Heart right ventricle (tissue), 16 donors: ENCODE measurements around the gene FRAT1. TPM values are rescaled to one million over a fixed set of nuclear protein-coding genes. Genes with fewer than 3 reads are reported as not detected.

Source experiments
- ATAC-seq, 8 donors: fragments of 200-7000 bp; cut with Tn5 transposase; one replicate each; pipeline ENCODE4 v1.9.1; 2020; ENCODE audit warnings: mild to moderate bottlenecking in 8 of 8, moderate library complexity in 8 of 8, moderate number of reproducible peaks in 1 of 8
- DNase-seq, 2 donors: peaks; one replicate each; pipeline ENCODE4 v3.0.0-alpha.2; 2020
- H3K27ac ChIP-seq, 10 donors: fragments of 200-600 bp; sonication (generic) in 2 of 10; one replicate each; pipeline versions ENCODE4 v1.5.0 to v1.8.0; 2020 to 2022; ENCODE audit warnings: mild to moderate bottlenecking in 3 of 10
- H3K27me3 ChIP-seq, 7 donors: fragments of 200-600 bp; one replicate each; pipeline ENCODE4 v1.8.0; 2021 to 2022; ENCODE audit warnings: mild to moderate bottlenecking in 2 of 7
- H3K36me3 ChIP-seq, 9 donors: fragments of 200-600 bp; sonication (generic) in 1 of 9; one replicate each; pipeline versions ENCODE4 v1.5.0 to v1.8.0; 2020 to 2022; ENCODE audit warnings: mild to moderate bottlenecking in 2 of 9
- H3K4me1 ChIP-seq, 9 donors: fragments of 200-600 bp; sonication (generic) in 1 of 9; one replicate each; pipeline versions ENCODE4 v1.5.0 to v1.8.0; 2020 to 2022; ENCODE audit warnings: mild to moderate bottlenecking in 4 of 9
- H3K4me3 ChIP-seq, 10 donors: fragments of 200-600 bp; sonication (generic) in 2 of 10; one replicate each; pipeline versions ENCODE4 v1.5.0 to v1.8.0; 2020 to 2022; ENCODE audit warnings: mild to moderate bottlenecking in 7 of 10, moderate library complexity in 2 of 10
- H3K9me3 ChIP-seq, 11 donors: fragments of 200-600 bp in 10 of 11; sonication (generic) in 2 of 11; one replicate each; pipeline versions ENCODE4 v1.5.0 to v1.8.0; 2013 to 2022; ENCODE audit warnings: mild to moderate bottlenecking in 2 of 11, control low read depth in 1 of 11, moderate library complexity in 1 of 11
- CTCF ChIP-seq, 9 donors: fragments of 200-600 bp; sonication (generic) in 2 of 9; IDR thresholded peaks; one replicate each; pipeline versions ENCODE4 v1.5.0 to v1.8.0; 2021 to 2022; ENCODE audit warnings: antibody characterized with exemption in 9 of 9, mild to moderate bottlenecking in 5 of 9, moderate library complexity in 1 of 9
- WGBS, 2 donors: extraction: QIAGEN DNeasy Blood & Tissue Kit; methylation state at CpG; one replicate each; pipeline ENCODE4 v1.1.7; 2013; ENCODE audit warnings: inconsistent platforms in 1 of 2; 5-methylcytosine and 5-hydroxymethylcytosine counted together
- intact Hi-C, 10 donors: fragments of 100-400 bp; cut with DNase I; formaldehyde crosslinking; loops; one replicate each; pipeline versions ENCODE4 v1.11.1 to v1.14.2; 2022
- polyA plus RNA-seq, 2 donors: library from polyadenylated mRNA; stranded (reverse); fragments of 200-250 nt; gene quantifications; one replicate each; pipeline ENCODE4 v1.2.3, GENCODE V29; 2013
- total RNA-seq, 10 donors: library from RNA; stranded (reverse); fragmentation: NEBNext Ultra II Directional in 3 of 10; extraction: Animal tissue kit (Norgen Biotek cat#: 25700) in 3 of 10; gene quantifications; one replicate each; pipeline versions ENCODE4 v1.2.1 to v1.2.4, GENCODE V29; 2021 to 2023
- donor health status: Arrhythmogenic right ventricular cardiomyopathy.
- donor health status: ischemic (EF 13 %, LVEDD 7.1; RV severe dilation, severe dysfunction).
- donor health status: healthy with polysubstance abuse.
- donor health status: DM: no; HTN: yes; CAD: no.
- donor health status: DM: no; HTN: no; CAD: no.
- donor health status: ischemic (EF 25% LVEDD 6.9; RV normal size, moderate dysfunction).
- donor health status: ischemic (EF 25% LVEDD 5.7; RV mildly dilated, moderate dysfunction).
- donor health status: healthy.
- donor health status: DM: yes; HTN: yes; CAD: no.
- donor health status: Ischemic cardiomyopathy.
- donor health status: ischemic (EF 35%, LVEDD 5.7; RV mildly dilated, moderate dysfunction).
- donor health status: nonischemic (EF 11% LVEDD 7.7; RV severe dilation, severe dysfunction).
- donor health status: DM: yes; HTN: yes; CAD: no.
- donor health status: PGD.
- donor health status: ischemic (EF 29% LVEDD 5.4; RV normal size, mild dysfunction).
- donor health status: nonischemic (EF 23%, LVEDD 6.1; RV moderate dilation, normal function).

FRAT1 gene
- total and polyA plus RNA-seq, 12 donors, result 1.3 to 6.6 (median 3.0) TPM

- Histone ChIP-seq H3K36me3 (no peaks in the 10 kb centered on the region), H3K27ac (no peak overlapping the region), H3K4me1 (no peaks in the 10 kb centered on the region), H3K9me3 (no peaks in the 10 kb centered on the region), H3K4me3 (no peak overlapping the region), H3K27me3 (no peaks in the 10 kb centered on the region)
- no peak for TF ChIP-seq CTCF (IDR thresholded peaks at IDR 0.05)
- WGBS, 2 donors, result 91 to 95% methylated on average over 3 of the region's 3 CpGs
- DNase-seq (no peak), ATAC-seq (no peak)
- intact Hi-C loops, result no loop called here
Measured at GRCh38 chr10:97300980-97301379, 18.1 kb upstream of the FRAT1 start.

GRCh38 chr10:97302088-97302791 lies 16.8 kb upstream of the FRAT1 start:
- H3K36me3 ChIP-seq, result no peaks in the 10 kb centered on the region
- intact Hi-C loops, result no loop called here
- TF ChIP-seq CTCF (IDR thresholded peaks at IDR 0.05), result no peak
- no peak overlapping the region for H3K27ac ChIP-seq
- no peaks in the 10 kb centered on the region for H3K27me3 ChIP-seq
- no peaks in the 10 kb centered on the region for H3K9me3 ChIP-seq
- DNase-seq (no peak), ATAC-seq (no peak)
- 92 to 95% methylated on average over 11 of the region's 11 CpGs for WGBS, 2 donors
- H3K4me3 ChIP-seq, result no peak overlapping the region
- no peaks in the 10 kb centered on the region for H3K4me1 ChIP-seq

- ATAC-seq, result no peak
- no peaks in the 10 kb centered on the region for H3K27me3 ChIP-seq
- H3K9me3 ChIP-seq, result no peaks in the 10 kb centered on the region
- H3K4me1 ChIP-seq, result peaks cover 0 to 8% (median 0%) of the 10 kb centered on the region in 9 donors
- no peak for DNase-seq
- intact Hi-C loops, result no loop called here
- H3K4me3 ChIP-seq, result no peak overlapping the region
- TF ChIP-seq CTCF (IDR thresholded peaks at IDR 0.05), result no peak
- no peaks in the 10 kb centered on the region for H3K36me3 ChIP-seq
- H3K27ac ChIP-seq, result no peak overlapping the region
- 47 to 85% methylated on average over 1 of the region's 1 CpG for WGBS, 2 donors
Measured at GRCh38 chr10:97307441-97307840, 11.6 kb upstream of the FRAT1 start.

GRCh38 chr10:97307866-97308780 lies 10.9 kb upstream of the FRAT1 start:
- no peak for DNase-seq
- Histone ChIP-seq H3K4me3 (no peak overlapping the region), H3K27me3 (no peaks in the 10 kb centered on the region), H3K4me1 (peaks cover 0 to 8% (median 0%) of the 10 kb centered on the region in 9 donors), H3K36me3 (no peaks in the 10 kb centered on the region), H3K9me3 (no peaks in the 10 kb centered on the region), H3K27ac (no peak overlapping the region)
- intact Hi-C loops, result no loop called here
- WGBS, 2 donors, result 78 to 80% methylated on average over 10 of the region's 10 CpGs
- no peak for TF ChIP-seq CTCF (IDR thresholded peaks at IDR 0.05)
- no peak for ATAC-seq
